ENCODE data around the gene SELENOV.

The SELENOV gene

DNA sequence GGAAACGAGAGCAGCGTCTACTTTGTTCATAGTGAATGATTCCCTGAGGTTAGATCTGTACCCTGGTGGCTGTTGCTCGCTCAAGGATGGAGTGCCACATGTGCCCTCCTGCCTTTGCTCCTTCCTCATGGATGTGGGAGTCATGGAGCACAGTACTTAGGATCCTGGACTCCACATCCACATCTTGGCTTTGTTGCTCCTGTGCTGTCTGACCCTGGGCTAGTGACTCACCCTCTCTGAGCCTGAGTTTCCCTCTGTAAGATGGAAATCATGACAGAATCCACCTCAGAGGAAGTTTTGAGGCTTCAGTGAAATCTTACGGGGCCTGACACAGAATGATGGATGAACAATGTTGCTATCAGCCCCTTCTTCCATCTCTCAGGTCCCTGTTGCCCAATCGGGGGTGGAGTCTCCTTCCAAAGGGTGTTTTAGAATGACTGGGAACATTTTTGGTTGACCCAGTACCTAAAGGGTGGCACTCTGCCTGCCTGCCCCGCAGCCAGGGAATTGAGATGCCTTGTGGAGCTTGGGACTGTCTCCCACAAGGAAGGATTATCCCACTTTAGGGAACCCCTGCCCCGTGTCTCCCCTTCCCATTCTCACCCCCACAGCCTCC is 44.1 kb upstream of the SELENOV start:
- CTCF ChIA-PET: no interaction called here
- TF ChIP-seq, protein P1, sequence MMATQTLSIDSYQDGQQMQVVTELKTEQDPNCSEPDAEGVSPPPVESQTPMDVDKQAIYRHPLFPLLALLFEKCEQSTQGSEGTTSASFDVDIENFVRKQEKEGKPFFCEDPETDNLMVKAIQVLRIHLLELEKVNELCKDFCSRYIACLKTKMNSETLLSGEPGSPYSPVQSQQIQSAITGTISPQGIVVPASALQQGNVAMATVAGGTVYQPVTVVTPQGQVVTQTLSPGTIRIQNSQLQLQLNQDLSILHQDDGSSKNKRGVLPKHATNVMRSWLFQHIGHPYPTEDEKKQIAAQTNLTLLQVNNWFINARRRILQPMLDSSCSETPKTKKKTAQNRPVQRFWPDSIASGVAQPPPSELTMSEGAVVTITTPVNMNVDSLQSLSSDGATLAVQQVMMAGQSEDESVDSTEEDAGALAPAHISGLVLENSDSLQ (IDR thresholded peaks at IDR 0.05): no peak
- no peak for TF ChIP-seq SP1 (IDR thresholded peaks at IDR 0.05)
- TF ChIP-seq ARNT (IDR thresholded peaks at IDR 0.05): no peak
- TF ChIP-seq BHLHE40 (IDR thresholded peaks at IDR 0.05; ENCODE audit: borderline replicate concordance): no peak
- TF ChIP-seq HDGF (IDR thresholded peaks at IDR 0.05; ENCODE audit: borderline replicate concordance): no peak
- no peak for TF ChIP-seq SUZ12 (IDR thresholded peaks at IDR 0.05)
- TF ChIP-seq FOXA1 (IDR thresholded peaks at IDR 0.05): no peak
- TF ChIP-seq FOXK2 (IDR thresholded peaks at IDR 0.05): no peak
- no peak for TF ChIP-seq L3MBTL2 (conservative IDR thresholded peaks at IDR 0.05)
- no peak for TF ChIP-seq NFRKB (IDR thresholded peaks at IDR 0.05)
- TF ChIP-seq TARDBP (IDR thresholded peaks at IDR 0.05): no peak
- no peak for TF ChIP-seq FOXM1 (IDR thresholded peaks at IDR 0.05; ENCODE audit: borderline replicate concordance)
- TF ChIP-seq CTBP1 (IDR thresholded peaks at IDR 0.05; ENCODE audit: borderline replicate concordance): no peak
- TF ChIP-seq ELF4 (IDR thresholded peaks at IDR 0.05): no peak
- no peak for DNase-seq (ENCODE audit: extremely low spot score)
- POLR2A ChIA-PET: interaction anchor here (1.6 kb wide), 1 partner anchor 35 kb away, joined by 10 read pairs; the partner anchor contains the start of gene RPS16

DNA sequence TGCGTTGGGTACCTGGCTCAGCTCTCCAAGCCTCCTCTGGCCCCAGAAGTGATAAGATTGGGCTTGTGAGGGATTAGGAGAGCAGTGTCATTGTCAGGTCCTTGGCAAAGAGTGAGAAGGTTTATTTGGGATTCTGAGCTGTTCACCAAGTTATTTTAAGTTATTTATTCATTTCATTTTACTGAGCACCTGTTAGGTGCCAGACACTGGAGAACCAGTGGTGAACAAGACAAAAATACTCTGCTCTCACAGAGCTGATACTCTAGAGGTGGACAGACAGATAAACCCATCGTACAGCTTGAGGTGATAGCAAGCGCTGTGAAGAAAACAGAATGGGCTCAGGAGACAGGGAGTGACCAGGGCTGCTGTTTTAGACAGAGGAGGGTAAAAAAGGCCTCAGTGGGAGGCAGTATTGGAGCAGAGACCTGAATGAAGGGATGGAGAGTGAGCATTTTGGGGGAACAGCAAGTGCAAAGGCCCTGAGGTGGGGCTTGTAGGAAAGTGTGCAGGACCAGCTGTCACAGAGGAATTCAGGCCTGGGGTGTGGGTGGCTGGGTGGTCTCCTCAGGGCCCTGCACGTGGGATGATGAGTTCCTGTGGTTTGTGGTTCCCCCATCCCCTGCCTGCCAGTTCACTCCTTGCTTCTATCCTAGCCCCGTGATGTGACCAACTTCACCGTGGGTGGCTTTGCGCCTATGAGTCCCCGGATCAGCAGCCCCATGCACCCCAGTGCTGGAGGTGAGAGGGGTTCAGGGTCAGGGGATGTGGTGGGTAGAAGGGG is 43.0 kb upstream of the SELENOV start:
- TF ChIP-seq, protein P1 (IDR thresholded peaks at IDR 0.05): no peak
- no peak for TF ChIP-seq FOXM1 (IDR thresholded peaks at IDR 0.05; ENCODE audit: borderline replicate concordance)
- no peak for TF ChIP-seq LEF1 (IDR thresholded peaks at IDR 0.05; ENCODE audit: borderline replicate concordance)
- no peak for TF ChIP-seq ZNF384 (IDR thresholded peaks at IDR 0.05)
- no peak for TF ChIP-seq FOXK2 (IDR thresholded peaks at IDR 0.05)
- TF ChIP-seq SUZ12 (IDR thresholded peaks at IDR 0.05): no peak
- no peak for TF ChIP-seq BHLHE40 (IDR thresholded peaks at IDR 0.05; ENCODE audit: borderline replicate concordance)
- no peak for TF ChIP-seq HDGF (IDR thresholded peaks at IDR 0.05; ENCODE audit: borderline replicate concordance)
- no peak for TF ChIP-seq ELF4 (IDR thresholded peaks at IDR 0.05)
- TF ChIP-seq SP1 (IDR thresholded peaks at IDR 0.05): no peak
- POLR2A ChIA-PET: interaction anchor here (1.0 to 1.6 kb wide), 2 partner anchors 8 to 36 kb away, joined by 3 to 10 read pairs; partner anchors contain the start of genes RPS16 and TIMM50
- no peak for DNase-seq (ENCODE audit: extremely low spot score)
- CTCF ChIA-PET: interaction anchor here (0.6 kb wide), 3 partner anchors 10 to 165 kb away, joined by 3 to 5 read pairs (median 3); no protein-coding TSS in a partner anchor

DNA sequence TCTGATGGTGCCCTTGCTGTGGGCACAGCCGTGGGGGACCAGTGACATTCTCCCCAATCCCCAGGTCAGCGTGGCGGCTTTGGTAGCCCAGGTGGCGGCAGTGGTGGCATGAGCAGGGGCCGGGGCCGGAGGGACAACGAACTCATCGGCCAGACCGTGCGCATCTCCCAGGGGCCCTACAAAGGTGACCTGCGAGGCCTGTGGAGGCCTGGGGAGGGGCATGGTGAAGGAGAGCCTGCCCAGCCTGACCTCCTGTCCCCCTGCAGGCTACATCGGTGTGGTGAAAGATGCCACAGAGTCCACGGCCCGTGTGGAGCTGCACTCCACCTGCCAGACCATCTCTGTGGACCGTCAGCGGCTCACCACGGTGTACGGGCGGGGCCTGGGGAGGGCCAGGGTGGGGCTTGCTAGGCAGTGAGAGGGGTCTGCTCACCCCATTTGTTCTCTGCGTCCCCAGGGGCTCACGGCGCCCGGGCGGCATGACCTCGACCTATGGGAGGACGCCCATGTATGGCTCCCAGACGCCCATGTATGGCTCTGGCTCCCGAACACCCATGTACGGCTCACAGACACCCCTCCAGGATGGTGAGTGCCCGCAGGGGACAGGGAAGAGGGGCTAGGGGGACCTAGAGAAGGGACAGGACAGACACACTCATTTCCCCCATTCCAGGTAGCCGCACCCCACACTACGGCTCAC is 42.0 kb upstream of the SELENOV start:
- no peak for TF ChIP-seq TARDBP (IDR thresholded peaks at IDR 0.05)
- TF ChIP-seq, protein P1 (IDR thresholded peaks at IDR 0.05): no peak
- TF ChIP-seq BHLHE40 (IDR thresholded peaks at IDR 0.05; ENCODE audit: borderline replicate concordance): no peak
- TF ChIP-seq L3MBTL2 (conservative IDR thresholded peaks at IDR 0.05): no peak
- no peak for TF ChIP-seq FOXA1 (IDR thresholded peaks at IDR 0.05)
- no peak for TF ChIP-seq FOXK2 (IDR thresholded peaks at IDR 0.05)
- TF ChIP-seq ARNT (IDR thresholded peaks at IDR 0.05): no peak
- no peak for TF ChIP-seq FOXM1 (IDR thresholded peaks at IDR 0.05; ENCODE audit: borderline replicate concordance)
- TF ChIP-seq SUZ12 (IDR thresholded peaks at IDR 0.05): no peak
- TF ChIP-seq SP1 (IDR thresholded peaks at IDR 0.05): no peak
- DNase-seq (ENCODE audit: extremely low spot score): no peak
- ChIA-PET POLR2A (no interaction called here), CTCF (no interaction called here)

DNA sequence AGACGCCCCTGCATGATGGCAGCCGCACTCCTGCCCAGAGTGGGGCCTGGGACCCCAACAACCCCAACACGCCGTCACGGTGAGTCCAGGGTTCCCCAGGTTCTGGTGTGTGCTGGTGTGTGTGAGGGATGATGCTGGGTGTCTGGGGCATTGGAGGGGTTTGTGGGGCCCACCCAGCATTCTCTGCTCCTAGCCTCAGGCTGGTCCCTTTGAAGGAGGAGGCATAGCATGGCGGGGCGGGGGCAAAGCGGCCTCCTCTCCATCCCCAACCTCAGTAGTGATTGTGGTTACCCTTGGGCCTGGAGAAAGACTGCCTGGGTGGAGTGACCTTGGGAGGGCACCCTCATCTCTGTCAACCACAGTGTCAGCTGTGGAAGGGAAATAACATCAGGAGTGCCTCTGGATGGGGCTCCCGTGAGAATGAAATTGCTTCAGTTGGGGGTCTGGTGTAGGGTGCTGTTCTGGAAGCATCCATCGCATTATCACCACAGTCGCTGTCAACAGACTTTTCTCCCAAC is 41.4 kb upstream of the SELENOV start:
- DNase-seq (ENCODE audit: extremely low spot score): no peak
- ChIA-PET POLR2A (interaction anchor here (1.3 kb wide), 1 partner anchor 59 kb away, joined by 9 read pairs; the partner anchor contains the start of gene EID2B), CTCF (interaction anchor here (0.9 to 1.3 kb wide), 5 partner anchors 8 to 59 kb away, joined by 3 to 9 read pairs (median 4); partner anchors contain the start of gene EID2B)
- TF ChIP-seq, protein P1 (IDR thresholded peaks at IDR 0.05): no peak
- TF ChIP-seq FOXM1 (IDR thresholded peaks at IDR 0.05; ENCODE audit: borderline replicate concordance): no peak
- TF ChIP-seq FOXK2 (IDR thresholded peaks at IDR 0.05): no peak
- no peak for TF ChIP-seq CTBP1 (IDR thresholded peaks at IDR 0.05; ENCODE audit: borderline replicate concordance)
- no peak for TF ChIP-seq L3MBTL2 (conservative IDR thresholded peaks at IDR 0.05)
- TF ChIP-seq NFRKB (IDR thresholded peaks at IDR 0.05): no peak
- TF ChIP-seq ZNF384 (IDR thresholded peaks at IDR 0.05): no peak
- no peak for TF ChIP-seq FOXA1 (IDR thresholded peaks at IDR 0.05)
- no peak for TF ChIP-seq SP1 (IDR thresholded peaks at IDR 0.05)
- no peak for TF ChIP-seq ELF4 (IDR thresholded peaks at IDR 0.05)
- TF ChIP-seq HDGF (IDR thresholded peaks at IDR 0.05; ENCODE audit: borderline replicate concordance): no peak
- no peak for TF ChIP-seq TARDBP (IDR thresholded peaks at IDR 0.05)
- no peak for TF ChIP-seq BHLHE40 (IDR thresholded peaks at IDR 0.05; ENCODE audit: borderline replicate concordance)
- no peak for TF ChIP-seq LEF1 (IDR thresholded peaks at IDR 0.05; ENCODE audit: borderline replicate concordance)
- no peak for TF ChIP-seq SUZ12 (IDR thresholded peaks at IDR 0.05)
- no peak for TF ChIP-seq ARNT (IDR thresholded peaks at IDR 0.05)
